SK-MEL-5 (cell line): ENCODE data around the gene FANCC. TPM values are rescaled to one million over a fixed set of nuclear protein-coding genes. Genes with fewer than 3 reads are reported as not detected.

Experiments
- DNase-seq: peaks from one replicate; pipeline ENCODE4 v3.0.0-alpha.2; 2016; ENCODE audit warnings: low read depth, low spot score
- in situ Hi-C: cut with HindIII; loops from 2 replicates; pipeline ENCODE4 v1.10.0; 2016; ENCODE audit warnings: low sequenced_read_pairs, high pct_unique_total_duplicates, low pct_unique_long_range_greater_than_20kb
- total RNA-seq: library from RNA; depleted of rRNA; stranded (reverse); fragments of >200 nt; shearing (Covaris generic); gene quantifications from 2 replicates; pipeline ENCODE4 v1.2.3, GENCODE V29; 2014

The FANCC gene
- total RNA-seq, 1 experiment from 2014 or later = 4.6 TPM

GRCh38 chr9:95107001-95107749 is 210.3 kb downstream of the FANCC start:
- in situ Hi-C loops = no loop called here
- peak; percentile 91 for DNase-seq

- in situ Hi-C loops = no loop called here
- no peak for DNase-seq
These were observed 211.8 kb downstream of the FANCC start for GRCh38 chr9:95105519-95106287.

GRCh38 chr9:95104980-95105379 is 212.5 kb downstream of the FANCC start:
- no peak for DNase-seq
- in situ Hi-C loops = no loop called here

GRCh38 chr9:95104581-95104960 is 212.9 kb downstream of the FANCC start:
- in situ Hi-C loops = no loop called here
- no peak for DNase-seq

DNA sequence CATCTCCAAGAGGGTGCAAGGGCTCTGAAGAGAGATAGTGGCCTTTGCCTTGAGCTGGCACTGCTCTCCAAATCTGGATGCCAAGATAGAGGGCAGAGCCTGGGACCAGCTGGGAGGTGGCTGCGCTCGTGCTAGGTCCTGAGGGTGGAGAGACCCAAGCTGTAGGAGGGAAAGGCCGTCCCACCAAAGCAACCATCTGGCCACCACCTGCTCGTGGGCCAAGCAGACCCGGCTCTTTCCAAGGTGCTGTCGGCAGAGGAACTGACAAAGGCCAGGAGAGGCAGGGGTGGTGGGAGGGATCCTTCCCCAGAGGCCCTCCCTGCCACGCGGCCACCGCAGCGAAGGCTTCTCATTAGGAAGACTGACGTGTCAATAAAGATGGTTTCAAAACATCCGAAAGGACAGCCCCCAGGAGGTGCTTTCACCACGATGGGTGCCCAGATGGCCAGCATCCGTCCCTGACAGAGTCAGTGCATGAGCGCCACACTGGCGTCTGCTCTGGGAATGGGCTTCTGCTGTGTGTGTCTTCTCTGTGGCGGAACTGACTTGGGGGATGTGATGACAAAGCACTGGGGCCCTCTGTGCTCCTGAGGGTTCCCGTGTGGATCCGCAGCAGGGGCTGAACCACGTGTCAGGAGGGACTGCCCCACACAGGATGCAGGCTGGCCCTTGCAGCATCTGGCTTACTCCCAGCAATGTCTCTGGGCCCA is 213.5 kb downstream of the FANCC start:
- no peak for DNase-seq
- in situ Hi-C loops = no loop called here

GRCh38 chr9:95103281-95103771 is 214.2 kb downstream of the FANCC start:
- in situ Hi-C loops = no loop called here
- DNase-seq = peak; percentile 72

DNA sequence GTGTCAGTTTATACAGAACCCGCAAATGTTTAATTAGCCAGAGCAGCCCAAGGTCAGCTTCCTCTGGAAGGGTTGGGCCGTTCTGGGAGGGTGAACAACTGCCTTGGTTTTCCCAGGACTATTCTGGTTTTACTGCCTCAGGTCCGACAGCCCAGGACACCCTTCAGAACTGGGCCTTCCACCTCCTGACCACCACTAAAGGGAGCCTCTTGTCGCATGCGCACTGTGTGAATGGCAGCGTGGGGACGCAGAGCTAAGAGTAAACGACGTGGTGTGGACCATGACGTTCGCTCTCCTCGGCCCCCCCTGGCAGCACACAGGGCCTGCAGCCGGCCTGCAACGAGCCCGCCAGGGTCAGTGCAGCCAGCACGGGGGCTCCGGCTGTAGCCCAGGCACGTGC is 214.9 kb downstream of the FANCC start:
- no peak for DNase-seq
- in situ Hi-C loops = no loop called here

DNA sequence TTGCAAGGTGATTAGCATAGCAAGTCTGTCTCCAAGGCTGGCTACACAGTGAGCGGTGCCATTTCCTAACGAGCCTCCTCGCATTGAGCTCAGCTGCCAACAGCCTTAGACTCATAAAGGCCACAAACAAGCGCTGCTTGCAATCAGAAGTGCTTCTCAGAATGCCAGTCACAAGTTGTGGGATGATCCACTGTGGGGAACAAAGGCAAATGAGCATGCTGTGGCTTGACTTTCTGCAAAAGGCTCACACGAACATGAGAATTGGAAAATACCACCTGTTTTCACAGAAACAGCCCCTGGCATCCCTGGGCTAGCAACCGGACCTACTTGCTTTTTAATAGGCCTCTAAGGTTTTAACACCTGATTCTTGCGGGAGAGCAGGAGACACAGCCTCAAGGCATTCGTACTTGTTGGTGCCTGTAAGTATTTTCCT is 215.5 kb downstream of the FANCC start:
- DNase-seq = no peak
- in situ Hi-C loops = no loop called here

- in situ Hi-C loops = no loop called here
- no peak for DNase-seq
These were observed 216.2 kb downstream of the FANCC start for GRCh38 chr9:95101326-95101725.

DNA sequence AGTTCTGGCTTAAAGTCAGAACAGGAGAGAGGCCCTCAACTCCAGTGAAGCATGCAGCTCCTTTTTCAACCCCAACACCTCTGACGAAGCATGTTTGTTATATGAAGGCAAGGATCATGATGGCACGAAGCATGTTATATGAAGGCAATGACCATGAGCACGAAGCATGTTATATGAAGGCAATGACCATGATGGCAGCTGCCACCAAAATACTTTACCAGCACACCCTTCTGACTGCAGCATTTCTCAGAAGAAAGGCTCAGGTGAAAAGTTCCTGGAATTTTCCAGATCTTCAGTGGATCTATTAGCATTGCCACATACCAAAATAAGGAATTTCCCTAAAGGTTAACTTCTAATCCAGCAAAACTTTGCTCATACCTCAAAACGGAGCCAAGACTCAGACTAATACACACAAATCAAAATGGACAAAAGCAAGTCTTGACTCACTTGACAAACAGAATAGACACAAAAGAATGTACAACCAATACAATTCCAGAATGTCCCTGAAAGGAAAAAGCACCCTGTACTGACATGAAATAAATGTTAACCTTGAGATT is 217.4 kb downstream of the FANCC start:
- in situ Hi-C loops = no loop called here

GRCh38 chr9:95099321-95100070 is 218.0 kb downstream of the FANCC start:
- in situ Hi-C loops = no loop called here
- no peak for DNase-seq

More for the DNA sequence above, 217.4 kb downstream of the FANCC start:
- DNase-seq = no peak

DNA sequence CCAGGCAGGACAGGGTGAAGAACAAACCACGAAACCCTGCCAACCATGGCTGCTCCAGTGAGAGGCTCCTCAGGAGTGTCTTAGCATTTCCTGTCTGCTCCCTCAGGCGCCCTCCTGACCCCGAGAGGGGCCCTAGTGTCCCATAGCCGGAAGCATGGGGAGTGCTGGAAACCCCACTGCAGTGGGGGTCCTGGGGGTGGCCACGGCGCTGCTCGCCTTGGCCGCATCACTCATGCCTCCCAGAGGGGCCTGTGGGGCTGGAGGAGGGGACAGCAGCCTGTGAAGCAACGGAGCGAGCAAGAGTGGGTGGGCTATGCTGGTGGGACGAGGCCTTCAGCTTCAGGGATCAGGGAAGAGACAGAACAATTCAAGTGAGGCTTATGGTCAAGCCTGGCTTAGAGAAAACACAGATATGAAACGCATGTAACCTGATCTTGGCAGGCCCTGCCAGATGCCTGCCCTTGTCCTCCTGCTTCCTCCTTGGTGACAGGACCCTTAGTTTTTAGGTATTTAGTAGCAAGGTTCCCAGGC is 219.1 kb downstream of the FANCC start:
- DNase-seq = no peak
- in situ Hi-C loops = no loop called here

DNA sequence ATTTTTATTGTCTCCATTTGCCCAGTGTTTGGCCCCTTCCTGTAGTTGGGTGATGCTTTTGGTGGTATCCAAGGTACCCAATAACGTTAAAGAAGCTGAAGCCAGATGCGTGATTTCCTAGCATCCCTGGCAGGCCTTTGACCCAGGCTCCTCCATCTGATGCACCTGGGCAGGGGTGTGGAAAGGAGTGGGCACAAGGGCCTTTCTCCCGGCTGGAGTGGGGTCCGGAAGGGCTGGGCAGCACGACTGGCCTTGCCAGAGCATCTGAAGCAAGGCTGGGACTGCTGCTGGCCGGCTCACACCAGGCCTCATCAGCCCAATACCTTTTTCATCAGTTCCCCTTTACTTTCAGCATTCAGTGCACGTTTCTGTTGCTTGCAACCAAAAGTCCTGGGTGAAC is 220.2 kb downstream of the FANCC start:
- in situ Hi-C loops = no loop called here
- DNase-seq = no peak

- DNase-seq = no peak
- in situ Hi-C loops = no loop called here
These were observed 220.7 kb downstream of the FANCC start for GRCh38 chr9:95096807-95097206.

- no peak for DNase-seq
- in situ Hi-C loops = no loop called here
These were observed 221.1 kb downstream of the FANCC start for GRCh38 chr9:95096381-95096780.

DNA sequence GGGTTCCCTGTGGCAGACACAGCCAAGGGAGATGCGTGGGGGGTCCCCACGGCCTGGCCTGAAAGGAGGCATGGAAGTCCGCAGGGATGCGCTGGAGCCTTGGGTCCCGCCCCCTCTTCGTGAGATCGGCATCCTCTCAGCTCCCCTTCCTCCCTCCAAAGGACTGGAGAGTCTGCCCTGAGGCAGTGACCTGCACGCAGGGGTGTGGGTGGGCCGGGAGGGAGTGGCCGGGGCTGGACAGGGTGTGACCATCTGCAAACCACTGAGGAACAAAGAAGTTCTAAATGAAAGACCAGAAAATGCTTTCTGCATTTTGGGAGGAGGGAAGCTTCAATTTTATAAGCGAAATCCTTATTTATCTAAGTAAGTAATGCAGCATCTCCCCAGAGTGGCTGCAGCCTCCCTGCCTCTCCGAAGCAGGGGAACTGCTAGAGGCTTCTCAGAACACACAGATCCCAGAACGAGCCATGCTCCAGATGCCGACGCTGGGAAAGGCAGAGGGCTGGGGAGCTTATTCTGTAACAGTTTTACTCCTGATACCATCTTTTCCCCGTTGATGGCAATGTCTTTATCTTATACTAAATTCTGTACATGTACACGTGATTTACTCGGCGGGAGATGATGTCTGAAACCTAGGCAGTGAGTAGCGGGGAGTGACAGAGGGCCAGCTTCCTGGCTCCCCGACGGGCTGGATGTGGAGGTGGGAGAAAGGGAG is 221.7 kb downstream of the FANCC start:
- in situ Hi-C loops = no loop called here
- no peak for DNase-seq

GRCh38 chr9:95094002-95094401 is 223.5 kb downstream of the FANCC start:
- no peak for DNase-seq
- in situ Hi-C loops = no loop called here
